Peyer's patch (tissue), 4 donors: ENCODE data around the gene CDH4.

ENCODE experiments used
- CTCF ChIP-seq, 6 experiments: fragments of 450-650 bp in 4 of 6; fragments of 200-600 bp in 2 of 6; sonication (generic) in 1 of 6; IDR thresholded peaks; one replicate each; pipeline ENCODE4 v1.5.1; 2017 to 2019; ENCODE audit warnings: antibody characterized with exemption in 6 of 6, mild to moderate bottlenecking in 3 of 6, moderate library complexity in 1 of 6
- POLR2A ChIP-seq, 2 donors: fragments of 450-650 bp; IDR thresholded peaks; one replicate each; pipeline ENCODE4 v1.5.1; 2017; ENCODE audit warnings: antibody characterized with exemption in 2 of 2, mild to moderate bottlenecking in 2 of 2, moderate library complexity in 2 of 2

GRCh38 chr20:61727761-61728160, 475.7 kb downstream of the CDH4 start:
- no peak for TF ChIP-seq CTCF (IDR thresholded peaks at IDR 0.05)
- no peak for TF ChIP-seq POLR2A (IDR thresholded peaks at IDR 0.05)
